ENCODE measurements around the gene RBM42.
A peak's percentile ranks its signal among the peaks of the same experiment; 100 is the strongest.
"Not testable (repeated sequence)": the region's sequence is repeated elsewhere in the genome, so short reads cannot be mapped to it uniquely, and the experiment has no call there.

Gene RBM42

DNA sequence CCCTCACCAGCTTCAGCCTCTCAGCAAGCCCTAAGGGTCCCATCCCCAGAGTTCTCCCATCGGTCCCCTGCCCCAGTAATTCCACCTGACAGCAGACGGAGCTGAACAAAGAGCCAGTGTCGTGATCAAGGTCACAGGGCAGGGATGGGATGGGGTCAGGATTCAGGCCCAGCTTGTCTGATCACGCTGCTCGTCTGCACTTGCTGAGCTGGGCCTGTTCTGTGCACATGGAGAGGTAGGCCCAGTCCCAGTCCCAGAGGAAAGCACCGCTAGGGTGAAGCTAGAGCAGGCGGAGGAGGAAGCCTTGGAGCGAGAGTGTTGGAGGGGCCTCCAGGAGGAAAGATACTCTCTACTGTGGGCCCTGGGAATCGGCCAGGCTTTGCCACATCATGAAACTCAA, 7.1 kb upstream of the RBM42 start:
- no peak for DNase-seq

GRCh38 chr19:35622750-35623149, 6.1 kb upstream of the RBM42 start:
- no peak for DNase-seq

DNA sequence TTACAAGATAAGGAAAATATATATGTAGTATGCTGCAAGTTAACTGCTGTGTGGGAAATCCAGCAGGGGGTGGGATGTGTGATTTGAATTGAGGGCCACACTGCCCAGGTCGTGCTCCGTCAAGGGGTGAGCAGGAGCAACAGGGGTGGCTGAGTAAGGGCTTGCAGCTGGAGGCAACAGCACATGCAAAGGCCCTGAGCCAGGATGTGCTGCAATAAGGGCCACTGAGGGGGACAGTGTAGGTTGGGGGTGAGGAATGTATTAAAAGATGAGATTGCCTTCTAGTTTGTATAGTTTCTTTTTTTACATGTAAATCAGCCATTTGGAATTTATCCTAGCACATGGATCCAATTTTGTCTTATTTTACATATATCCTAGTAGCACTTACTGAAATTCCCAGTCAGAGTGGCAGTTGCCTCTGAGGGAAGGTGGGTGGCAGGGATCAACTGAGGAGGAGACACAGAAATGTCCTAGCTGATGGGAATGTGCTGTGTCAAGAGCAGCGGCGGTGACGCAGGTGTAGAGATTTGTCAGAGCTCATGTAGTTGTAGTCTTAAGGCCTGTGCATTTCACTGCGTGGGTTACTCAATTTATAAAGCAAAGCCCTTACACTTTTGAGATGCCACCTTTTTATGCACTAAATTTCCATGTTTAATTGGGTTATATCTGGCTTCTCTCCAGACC, 5.4 kb upstream of the RBM42 start:
- no peak for DNase-seq

GRCh38 chr19:35628264-35628564, 622 bp upstream of the RBM42 start:
- DNase-seq = no peak

DNA sequence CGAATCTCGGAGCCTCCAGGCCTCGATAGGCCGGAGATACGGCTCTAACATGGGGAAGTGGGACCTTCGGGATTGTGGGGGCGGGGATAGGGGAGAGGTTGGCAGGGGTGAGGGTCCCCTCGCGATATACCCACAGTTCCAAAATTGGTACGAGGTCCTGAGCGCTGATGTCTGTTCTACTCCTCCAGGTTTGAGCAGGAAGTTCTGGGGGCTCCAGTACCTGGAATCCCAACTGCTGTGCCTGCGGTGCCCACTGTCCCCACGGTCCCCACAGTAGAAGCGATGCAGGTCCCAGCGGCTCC, 447 bp downstream of the RBM42 start:
- DNase-seq = no peak

GRCh38 chr19:35633727-35634440, 5.0 kb downstream of the RBM42 start:
- DNase-seq = no peak

GRCh38 chr19:35636651-35637050, 7.8 kb downstream of the RBM42 start:
- DNase-seq = no peak

GRCh38 chr19:35637165-35637564, 8.3 kb downstream of the RBM42 start:
- no peak for DNase-seq

DNA sequence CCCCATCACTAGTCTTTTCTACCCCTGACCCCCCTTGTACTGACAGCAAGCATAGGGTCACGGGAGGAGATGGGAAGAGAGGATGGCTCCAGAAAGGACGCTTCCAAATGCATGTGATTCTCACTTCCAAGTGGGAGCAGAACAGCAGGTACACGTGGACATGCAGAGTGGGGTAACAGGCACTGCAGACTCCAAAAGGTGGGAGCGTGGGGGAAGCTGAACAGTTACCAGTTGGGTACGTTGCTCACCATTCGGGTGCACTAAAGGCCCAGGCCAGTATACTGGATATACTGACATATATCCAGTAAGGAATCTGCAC, 10.4 kb downstream of the RBM42 start:
- DNase-seq = no peak

DNA sequence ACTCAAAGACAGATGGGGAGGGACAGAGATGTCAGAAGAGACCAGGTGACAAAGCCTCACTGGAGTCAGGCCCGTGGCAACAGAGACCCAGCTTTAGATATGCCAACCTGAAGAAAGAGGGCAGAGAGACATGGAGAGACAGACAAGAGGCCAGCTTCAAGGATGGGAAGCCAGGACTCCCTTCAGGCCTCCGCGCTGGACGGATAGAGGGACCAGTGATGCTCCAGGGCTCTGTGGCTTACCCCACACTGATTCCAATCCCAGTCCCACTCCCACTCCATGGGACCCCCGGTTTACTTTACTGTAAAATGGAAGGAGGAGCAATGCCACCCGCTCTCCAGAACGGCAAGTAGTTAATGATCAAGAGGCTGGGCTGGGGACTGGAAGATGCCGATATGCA, 11.0 kb downstream of the RBM42 start:
- DNase-seq = no peak

- DNase-seq = no peak
Measured at GRCh38 chr19:35641515-35642151, 12.8 kb downstream of the RBM42 start, which contains the start of gene ETV2. Gene ETV2, plus strand, starts transcription at chr19:35641745. Its CDS starts 716 bp downstream, at chr19:35642461.

- no peak for DNase-seq
Measured at GRCh38 chr19:35642312-35642711, 13.5 kb downstream of the RBM42 start.

- DNase-seq = no peak
Measured at GRCh38 chr19:35642798-35643254, 14.0 kb downstream of the RBM42 start.

GRCh38 chr19:35643255-35644205, 14.7 kb downstream of the RBM42 start:
- DNase-seq = peak; percentile 87

GRCh38 chr19:35644206-35644986, 15.6 kb downstream of the RBM42 start:
- DNase-seq = peak; percentile 93

- peak; percentile 71 for DNase-seq
Measured at GRCh38 chr19:35644987-35645679, 16.3 kb downstream of the RBM42 start.

- no peak for DNase-seq
Measured at GRCh38 chr19:35645680-35646511, 17.1 kb downstream of the RBM42 start.

- peak; percentile 95 for DNase-seq
Measured at GRCh38 chr19:35648017-35648961, 19.5 kb downstream of the RBM42 start, which contains the start of gene COX6B1. Gene COX6B1, plus strand, starts transcription at chr19:35648323. Its CDS starts 2,921 bp downstream, at chr19:35651244.

GRCh38 chr19:35650581-35650980, 21.7 kb downstream of the RBM42 start:
- no peak for DNase-seq

DNA sequence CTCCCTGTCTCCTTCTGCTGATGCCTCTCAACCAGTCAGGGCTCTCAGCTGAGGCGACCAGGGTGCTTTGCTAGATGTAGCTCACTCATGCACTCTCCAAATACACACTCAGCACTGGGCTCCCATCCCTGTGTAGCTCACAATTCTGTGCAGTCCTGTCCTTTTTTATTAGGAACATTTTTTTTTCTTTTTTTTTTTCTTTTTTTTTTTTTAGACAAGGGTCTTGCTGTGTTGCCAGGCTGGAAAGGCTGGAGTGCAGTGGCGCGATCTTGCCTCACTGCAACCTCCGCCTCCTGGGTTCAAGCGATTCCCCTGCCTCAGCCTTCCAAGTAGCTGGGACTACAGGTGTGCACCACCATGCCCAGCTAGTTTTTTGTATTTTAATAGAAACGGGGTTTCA, 26.0 kb downstream of the RBM42 start:
- not testable (repeated sequence) for DNase-seq

Measured in NCI-H1436 (cell line).